Subcutaneous adipose tissue (tissue), 4 donors: Measurements from ENCODE around the gene TCF4. TPM values are rescaled to one million over a fixed set of nuclear protein-coding genes. Genes with fewer than 3 reads are reported as not detected.

Source experiments
- CTCF ChIP-seq: fragments of 450-650 bp; IDR thresholded peaks from one replicate; pipeline ENCODE4 v1.5.1; 2016; ENCODE audit warnings: low read depth, mild to moderate bottlenecking, control low read depth, antibody characterized with exemption, moderate library complexity
- total RNA-seq, 4 donors: library from RNA; depleted of rRNA; stranded (reverse); fragments of >200 nt; gene quantifications; one replicate each; pipeline ENCODE4 v1.1.0, GENCODE V29; 2016

TCF4 gene
- total RNA-seq, 4 donors from 2014 or later = 110 to 250 (median 170) TPM

DNA sequence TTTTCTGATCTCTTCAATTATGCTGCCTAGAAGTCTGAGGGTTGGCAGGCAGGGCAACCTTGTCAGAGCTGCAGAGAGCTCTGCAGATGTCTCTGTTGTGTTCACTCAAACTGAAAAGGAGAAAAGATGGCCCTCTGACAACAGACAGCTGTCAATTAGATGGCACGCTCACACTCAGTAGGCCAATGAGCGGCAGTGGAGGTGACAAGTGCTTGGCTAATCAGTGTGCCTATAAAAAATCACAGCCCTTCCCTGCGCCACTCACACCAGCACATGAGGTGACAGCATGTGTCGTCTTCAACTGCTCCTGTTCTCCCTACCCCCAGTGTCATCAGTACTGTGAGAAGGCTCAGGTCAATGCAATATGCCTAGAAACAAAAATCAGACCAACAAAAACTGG lies 203.9 kb downstream of the TCF4 start:
- TF ChIP-seq CTCF = no peak

DNA sequence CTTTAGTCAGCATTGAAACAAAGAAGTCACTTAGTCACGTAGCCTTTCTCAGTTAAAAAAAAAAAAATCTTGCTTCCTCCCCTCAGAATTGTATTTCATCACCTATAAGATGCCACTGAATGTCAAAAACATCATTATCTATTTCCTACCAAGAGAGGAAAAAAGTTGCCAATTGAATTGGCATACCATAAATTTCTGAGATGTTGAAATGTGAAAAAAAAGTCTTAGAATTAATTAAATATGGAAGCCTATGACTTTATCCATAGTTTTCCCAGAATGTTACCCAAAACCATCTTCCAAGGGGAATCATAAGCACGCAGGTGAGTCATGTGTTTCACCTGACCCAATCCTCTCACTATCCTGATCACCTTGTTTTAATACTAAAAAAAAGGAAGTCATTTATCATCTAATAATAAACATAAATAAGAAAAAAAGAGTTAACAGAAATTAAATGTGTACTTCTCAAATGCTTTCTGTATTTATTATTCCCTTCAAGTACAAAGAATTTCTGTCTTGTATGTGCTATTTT lies 205.7 kb downstream of the TCF4 start:
- no peak for TF ChIP-seq CTCF

DNA sequence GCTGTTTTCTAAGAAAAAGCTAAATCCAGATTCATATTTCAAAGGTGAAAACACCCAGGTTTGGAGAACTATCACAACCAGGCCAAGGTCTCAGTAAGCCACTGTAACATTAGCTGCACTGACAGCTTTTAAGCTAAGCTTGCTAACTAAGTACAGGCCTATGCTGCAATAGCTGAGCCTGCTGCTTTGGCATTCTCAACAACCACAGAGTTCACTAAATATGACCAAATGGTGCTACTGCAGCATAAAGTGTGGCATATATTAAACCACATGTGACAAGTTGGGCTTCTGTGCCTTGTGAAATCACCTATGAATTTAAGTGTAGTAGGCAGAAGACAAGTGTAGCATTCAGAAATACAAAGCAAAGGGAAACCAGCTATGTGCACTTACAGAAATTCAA lies 206.7 kb downstream of the TCF4 start:
- no peak for TF ChIP-seq CTCF

DNA sequence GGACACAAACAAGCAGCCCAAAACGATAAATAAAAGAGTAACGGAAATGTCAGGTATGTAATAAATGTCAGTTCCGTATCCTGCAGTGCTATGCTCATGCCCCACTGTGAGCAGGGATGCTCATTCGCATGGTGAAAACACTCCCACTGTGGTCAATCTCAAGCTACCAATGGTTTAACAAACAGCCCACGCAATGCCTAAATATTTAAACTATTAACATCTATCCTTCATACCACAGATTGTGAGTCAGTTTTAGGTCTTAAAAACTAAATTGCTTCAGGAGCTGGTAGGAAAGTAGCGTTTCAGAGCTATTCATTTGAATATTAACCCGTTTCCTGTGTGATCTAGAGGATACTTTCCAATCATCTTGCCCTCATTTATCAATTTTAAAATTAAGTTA lies 207.4 kb downstream of the TCF4 start:
- TF ChIP-seq CTCF = no peak

DNA sequence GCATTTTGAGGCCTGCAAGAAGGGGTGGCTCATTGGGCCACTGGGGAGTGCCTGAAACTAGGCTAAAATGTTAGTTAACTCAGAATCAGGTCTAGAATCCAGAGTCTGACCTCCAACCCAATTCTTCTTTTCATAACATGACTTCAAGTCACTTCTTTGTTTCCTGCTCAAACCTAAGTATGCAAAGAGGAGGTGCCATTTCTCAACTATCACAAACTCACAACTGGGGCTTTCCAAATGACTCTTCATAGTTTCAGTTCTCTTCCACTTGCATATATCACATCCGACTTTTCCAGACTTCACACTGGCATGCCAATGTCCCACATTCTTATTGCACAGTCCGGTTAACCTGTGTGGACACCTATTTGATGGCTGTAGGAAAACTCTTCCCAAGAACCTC lies 211.6 kb downstream of the TCF4 start:
- TF ChIP-seq CTCF = no peak

- TF ChIP-seq CTCF = no peak
Observed at GRCh38 chr18:55375930-55376329, 212.1 kb downstream of the TCF4 start.

- no peak for TF ChIP-seq CTCF
Observed at GRCh38 chr18:55374741-55375140, 213.3 kb downstream of the TCF4 start.
